NCI-H1092 (cell line): ENCODE measurements around the gene MGLL.

Experiments used
- DNase-seq: peaks from one replicate; lab custom pipeline; 2025; lab: John Stamatoyannopoulos, UW

Gene MGLL

DNA sequence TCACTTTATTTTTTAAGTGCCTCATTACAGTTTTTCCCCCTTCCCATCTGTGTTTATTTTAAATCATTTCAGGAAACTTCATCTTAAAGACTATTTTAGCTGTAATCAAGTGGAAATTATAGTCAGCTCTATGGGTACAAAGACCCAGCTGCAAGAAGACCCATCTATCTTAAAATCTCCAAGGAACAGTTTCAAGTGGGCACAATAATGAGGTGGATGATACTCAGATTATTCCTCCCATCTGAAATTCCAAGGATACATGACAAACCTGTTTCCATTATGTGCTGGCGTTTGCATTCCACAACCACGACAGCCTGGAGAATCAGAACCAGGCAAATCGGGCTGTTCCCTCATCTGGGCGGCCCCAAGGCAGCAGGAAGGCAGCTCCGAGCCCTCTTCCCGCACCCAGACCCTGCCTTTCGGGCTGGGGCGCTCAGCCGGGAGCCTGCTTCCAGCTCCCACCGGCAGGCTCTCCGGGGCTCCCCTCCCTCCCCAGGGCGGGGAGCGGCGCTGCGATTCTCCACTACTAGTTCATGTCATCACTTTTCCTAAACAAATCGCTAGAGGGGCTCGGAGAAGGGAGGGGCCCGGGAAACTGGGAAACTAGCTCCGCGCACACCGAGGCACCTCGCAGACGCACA lies at the start of gene MGLL:
TSS of gene MGLL (minus strand) at position 475 of the 641 bp plus-strand sequence. CDS start at position 278, 197 bp downstream.
- no peak for DNase-seq

DNA sequence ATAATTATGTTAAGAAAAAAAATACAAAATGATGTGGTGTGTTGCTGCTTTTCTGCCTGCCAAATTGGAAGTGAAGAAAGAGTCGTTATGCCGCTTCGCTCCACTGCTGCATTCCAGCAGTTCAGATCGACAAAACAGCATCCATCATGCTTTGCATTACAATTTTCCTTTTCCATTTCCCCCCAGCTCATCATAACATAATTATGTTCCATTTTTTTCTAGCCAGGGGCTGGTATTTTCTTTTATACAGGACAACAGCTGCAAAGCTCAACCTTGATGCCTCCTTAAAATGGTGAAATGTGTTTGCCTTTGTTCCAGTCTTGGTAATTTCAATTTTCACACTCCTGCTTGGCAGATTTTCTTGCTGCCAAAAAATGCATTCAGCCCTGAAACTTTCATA lies 47.8 kb upstream of the MGLL start:
- no peak for DNase-seq

DNA sequence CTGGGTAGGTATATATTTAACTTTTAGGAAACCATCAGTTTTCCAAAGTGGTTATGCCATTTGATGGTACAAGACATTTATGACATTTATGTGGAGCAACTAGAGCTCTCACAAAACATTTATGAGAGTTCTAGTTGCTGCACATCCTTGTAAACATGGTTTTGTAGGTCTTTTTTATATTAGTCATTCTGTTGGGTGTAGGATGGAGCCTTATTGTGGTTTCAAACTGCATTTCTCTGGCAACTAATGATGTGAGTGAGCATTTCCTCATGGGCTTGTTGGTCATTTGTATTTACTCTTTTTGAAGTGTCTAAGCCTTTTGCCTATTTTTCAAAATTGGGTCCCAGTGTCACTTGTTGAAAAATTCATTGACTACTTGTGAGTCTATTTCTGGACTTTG lies 45.7 kb upstream of the MGLL start:
- DNase-seq: no peak

DNA sequence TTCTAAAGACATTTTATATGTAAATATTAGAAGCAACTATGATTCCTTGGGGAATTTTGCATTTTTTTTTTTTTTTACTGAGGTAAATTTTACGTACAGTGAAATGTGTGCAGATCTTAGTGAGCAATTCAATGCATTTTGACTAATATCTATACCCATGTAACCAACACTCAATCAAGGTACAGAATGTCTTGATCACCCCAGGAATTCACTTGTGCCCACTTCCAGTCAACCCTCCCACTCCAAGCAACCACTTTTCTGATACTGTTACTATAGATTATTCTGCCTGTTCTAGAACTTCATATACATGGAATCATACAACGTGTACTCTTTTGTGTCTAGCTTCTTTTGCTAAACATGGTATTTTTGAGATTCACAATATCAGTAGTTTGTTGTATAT lies 45.1 kb upstream of the MGLL start:
- DNase-seq: no peak

DNA sequence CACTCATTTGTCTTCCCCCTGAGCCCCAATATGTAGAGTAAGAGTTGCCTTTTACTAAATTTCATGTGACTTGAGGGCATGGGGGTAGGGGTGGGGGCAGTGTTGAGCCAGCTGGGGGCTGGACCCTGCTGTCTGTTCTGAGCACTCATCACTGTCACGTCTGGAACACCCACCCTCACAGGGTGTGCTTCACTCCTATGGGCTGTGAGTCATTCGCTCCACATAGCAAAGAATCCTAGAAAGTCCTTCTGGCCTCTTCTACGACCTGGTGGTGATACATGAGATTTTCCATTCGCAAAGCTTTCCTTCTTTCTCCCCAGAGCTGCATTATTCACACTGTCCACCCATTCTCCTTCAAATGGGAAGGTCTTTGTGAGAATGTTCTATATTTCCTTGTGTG lies 43.6 kb upstream of the MGLL start:
- no peak for DNase-seq

DNA sequence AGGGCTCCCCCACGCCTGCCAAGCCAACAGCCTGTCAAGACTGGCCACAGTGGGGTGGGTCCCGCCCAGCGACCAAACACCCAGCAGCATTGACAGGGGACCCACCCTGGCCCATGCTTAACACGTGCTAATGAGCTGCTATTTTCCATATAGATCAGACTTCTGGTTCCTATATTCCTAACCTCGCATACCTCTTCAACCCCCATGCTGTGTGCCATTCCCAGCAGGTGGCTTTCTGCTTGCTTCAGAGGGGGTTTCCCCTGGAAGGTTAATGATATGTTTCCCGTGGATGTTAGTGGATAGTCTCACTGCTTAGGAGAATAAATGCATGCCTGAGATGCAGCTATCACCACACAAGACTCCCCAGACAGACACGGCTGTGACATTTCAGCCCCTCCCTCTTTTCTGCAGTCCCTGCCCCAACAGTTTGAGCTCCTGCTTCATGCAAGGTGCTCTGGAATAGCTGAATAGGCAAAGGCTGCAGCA lies 37.9 kb upstream of the MGLL start:
- DNase-seq: no peak

DNA sequence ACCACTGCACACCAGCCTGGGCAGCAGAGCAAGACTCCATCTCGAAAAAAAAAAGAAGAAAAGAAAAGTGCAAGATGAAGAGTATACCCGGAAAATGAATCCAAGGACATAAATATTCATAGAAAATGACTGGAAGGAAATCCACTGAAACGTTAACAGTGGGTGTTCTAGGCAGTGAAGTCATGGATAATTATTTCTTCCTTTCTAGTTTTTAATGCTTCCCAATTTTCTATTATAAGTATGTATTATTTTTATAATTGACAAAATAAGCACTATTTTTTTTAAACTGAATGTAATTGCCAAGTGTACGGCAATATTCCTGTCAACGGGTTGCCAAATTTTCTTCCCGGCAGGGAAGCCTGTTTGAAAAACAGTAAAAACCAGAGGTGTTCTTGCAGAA lies 37.4 kb upstream of the MGLL start:
- DNase-seq: no peak

DNA sequence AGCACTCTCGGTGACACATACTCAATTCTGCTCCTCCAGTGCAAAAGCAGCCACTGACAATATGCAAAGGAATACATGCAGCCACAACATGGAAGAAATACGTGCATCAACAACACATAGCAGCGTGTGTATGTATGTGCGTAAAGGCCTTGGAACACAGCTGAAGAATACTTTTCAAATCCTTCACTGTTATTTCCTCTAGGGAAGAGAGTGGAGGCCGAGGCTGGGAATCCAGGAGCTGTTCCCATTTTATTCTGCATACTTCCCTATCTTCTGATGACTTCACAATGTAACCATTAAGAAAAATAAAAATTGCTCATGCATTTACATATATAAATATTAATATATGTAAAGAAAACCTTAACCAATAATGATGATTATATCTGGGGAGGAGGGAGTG lies 36.6 kb upstream of the MGLL start:
- DNase-seq: no peak

DNA sequence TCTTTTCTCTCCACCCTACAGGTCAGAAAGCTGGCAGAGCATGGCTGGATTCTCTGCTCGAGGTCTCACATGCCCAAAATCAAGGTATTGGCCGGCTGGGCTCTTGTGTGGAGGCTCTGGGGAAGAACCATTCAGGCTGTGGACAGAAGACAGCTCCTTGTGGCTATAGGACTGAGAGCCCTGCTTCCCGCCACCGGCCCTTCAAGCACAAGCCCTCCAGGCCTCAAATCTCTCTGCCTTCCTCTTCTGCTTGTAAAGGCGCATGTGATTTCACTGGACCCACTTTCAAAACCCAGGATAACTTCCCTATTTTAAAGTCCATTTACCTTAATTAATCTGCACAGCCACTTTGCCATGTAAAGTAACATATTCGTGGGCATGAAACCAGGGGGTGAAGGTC lies 36.2 kb upstream of the MGLL start:
- no peak for DNase-seq

DNA sequence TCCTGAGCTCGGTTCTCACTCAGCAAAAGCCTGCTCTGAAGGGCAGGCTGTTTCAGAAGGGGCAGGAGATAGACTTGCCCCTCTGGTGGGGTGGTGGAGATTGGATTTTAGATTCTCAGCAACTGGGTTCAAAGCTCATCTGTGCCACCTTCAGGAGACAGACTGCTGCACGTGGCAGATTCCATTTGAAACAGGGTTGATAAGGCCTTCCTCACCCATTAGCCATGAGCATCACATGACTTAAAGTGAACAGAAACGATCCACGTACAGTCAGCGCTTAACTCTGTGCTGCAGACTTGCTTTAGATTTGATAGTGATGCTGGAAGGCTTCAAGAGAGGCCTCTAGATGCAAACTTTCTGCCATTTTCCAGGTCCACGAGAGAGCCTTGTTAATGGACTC lies 35.0 kb upstream of the MGLL start:
- DNase-seq: no peak

DNA sequence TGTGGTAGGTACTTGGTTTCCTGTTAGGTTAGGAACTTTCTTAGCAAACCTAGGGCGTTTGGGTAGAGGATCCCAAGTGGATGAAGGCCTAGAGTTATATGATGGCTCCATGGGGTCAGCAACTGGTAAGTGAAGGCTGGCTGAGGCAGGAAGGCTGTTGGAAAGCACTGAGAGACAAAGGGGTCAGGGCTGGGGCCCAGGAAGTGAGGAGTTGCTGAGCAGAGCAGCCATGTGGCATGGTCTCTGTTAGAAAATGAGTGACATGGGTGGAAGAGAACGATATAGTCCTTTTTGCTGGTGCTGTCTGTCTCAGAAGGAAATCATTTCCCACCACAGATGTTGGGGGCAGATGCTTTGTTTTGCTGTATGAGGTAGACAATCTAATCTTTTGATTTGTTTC lies 34.5 kb upstream of the MGLL start:
- no peak for DNase-seq

DNA sequence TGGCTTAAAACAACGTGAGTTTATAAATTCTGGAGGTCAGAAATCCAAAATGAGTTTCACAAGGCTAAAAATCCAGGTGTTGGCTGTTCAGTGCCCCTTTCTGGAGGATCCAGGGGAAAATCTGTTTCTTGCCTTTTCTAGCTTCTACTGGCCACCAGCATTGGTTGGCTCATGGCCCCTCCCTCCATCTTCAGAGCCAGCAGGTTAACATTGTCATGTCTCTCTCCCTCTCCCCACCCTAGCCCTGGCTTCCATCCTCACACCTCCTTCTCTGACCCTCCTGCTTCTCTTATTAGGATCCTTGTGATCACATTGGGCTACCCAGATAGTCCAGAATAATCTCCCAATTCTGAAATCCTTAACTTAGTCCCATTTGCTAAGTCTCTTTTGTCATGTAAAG lies 32.9 kb upstream of the MGLL start:
- DNase-seq: no peak

DNA sequence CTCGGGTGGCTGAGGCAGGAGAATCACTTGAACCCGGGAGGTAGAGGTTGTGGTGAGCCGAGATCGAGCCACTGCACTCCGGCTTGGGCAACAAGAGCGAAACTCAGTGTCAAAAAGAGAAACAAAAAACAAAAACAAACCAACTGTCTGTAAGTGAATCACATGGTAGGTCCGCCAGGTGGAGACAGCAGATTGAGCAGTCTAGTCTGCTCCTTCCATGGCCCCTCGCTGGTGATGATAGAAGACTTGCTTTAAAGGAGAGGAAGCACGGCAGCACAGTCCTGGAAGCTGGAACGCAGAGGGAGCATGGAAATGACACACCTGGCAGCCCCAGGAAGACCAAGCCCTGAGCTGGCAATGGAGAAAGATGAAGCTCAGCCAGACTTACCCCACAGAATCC lies 31.4 kb upstream of the MGLL start:
- no peak for DNase-seq

DNA sequence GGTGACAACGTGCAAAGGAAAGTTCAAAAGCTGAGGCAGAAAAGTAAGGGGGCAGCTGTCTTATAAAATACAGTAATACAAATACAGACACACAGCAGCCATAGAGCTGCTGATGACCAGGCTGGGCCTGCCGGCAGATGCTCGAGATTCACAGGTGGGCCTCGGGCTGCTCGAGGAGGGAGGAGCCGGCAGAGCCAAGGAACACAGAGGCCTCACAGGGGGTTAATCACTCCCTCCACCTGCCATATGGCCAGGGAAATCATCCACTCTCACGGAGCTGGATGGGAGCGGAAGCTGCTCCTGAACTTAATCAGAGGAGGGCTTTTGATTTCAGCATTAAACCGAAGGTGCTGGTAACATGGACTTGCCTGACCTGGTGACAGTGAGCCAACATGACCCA lies 29.6 kb upstream of the MGLL start:
- DNase-seq: no peak

DNA sequence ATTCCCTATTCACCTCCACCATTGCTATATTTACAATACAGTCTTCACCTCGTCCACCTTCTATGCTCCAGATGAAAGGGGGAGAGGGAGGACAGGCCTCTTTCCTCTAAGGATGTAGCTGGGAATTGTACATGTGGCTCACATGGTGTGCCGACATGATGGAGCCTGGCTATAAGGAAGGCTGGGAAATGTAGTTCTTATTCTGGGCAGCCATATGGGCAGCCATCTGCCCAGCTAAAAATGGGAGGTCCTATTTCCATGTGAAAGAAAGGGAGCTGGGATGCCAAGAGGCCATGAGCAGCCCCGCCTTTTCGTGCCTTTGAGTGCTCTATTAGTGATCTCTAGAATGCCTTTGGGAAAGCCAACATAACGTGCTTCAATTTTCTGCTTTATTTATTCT lies 27.1 kb upstream of the MGLL start:
- no peak for DNase-seq

DNA sequence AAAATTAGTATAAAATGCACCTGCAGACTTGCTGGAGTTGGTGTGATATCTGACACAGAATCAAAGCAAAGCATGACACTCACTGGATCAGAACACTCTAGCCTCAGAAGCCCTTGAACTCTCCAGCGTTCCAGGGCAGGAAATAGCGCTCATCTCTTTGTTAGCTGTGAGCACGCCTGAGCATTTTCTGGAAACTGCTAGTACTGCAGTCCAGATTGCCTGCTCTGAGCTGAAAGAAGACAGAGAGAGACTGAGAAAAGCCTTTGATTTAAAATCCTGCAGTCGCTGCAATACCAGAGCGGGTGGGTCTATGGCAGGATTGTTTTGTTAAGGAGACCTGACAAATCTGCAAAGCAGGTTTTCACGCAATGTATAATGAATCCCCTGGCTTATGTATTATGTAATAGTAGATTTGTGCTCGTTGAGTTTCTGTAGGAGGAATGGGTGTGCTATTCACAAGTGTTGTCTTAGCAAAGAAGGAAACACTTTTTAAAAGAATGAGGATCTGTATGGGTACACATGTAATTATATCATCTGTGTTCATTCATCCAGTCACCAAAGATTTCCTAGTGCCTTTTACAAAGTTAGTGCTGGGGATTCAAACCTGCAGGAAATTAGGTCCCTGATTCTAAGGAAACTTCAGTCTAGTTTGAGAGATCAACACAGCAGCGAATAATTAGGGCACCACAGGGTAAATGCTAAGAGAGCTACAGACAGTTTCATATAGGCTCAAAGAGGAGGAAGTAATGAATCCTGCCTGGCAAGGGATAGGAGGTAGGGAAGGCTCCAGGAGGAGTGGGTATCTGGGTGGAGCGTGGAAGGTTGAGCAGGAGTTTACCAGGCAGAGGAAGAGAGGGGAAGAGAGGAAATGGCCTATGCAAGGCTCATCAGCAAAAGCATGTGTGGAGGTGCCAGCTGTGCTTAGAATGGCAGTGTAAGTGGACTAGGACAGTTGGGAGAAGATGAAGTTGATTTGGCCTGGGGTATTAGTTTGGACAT lies 26.1 kb upstream of the MGLL start:
- no peak for DNase-seq

DNA sequence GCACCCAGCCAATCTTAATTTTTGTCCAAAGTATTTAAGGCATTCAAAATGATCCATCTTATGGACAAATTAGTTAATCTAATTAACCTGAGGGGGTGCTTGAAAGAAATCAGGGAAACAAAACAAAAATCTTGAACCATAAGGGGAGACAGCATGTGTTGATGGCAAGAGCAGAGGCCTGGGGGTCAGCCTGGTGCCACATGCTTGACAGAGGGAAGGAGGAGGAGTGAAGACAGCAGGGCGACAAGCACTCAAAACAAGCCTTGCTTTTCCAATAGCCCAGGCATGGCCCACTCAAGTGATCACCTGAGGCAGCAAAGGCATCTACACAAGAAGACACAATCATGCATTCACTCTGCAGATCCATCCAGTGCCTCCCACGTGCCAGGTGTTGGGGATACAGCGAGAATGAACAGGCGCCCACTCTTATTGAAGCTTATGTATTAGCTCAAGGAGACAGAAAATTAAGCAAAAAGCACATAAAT lies 25.0 kb upstream of the MGLL start:
- no peak for DNase-seq

DNA sequence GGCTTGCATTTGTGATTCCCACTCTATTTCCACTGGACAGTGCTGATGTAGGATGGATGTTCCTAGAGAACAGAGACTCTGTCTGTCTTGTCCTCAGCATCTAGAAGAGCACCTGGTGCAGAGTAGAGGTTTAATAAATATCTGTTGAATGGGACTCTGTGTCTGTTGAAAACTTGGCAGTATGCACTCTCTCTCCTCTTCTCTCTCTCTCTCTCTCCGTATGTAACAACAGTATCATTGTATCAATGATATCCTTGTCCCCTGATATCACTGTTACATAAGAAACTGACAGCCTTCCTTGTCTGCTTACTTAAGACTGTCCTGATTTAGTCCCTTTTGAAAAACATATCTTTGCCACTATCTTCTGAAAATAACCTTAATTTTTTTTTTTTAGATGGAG lies 24.3 kb upstream of the MGLL start:
- no peak for DNase-seq

DNA sequence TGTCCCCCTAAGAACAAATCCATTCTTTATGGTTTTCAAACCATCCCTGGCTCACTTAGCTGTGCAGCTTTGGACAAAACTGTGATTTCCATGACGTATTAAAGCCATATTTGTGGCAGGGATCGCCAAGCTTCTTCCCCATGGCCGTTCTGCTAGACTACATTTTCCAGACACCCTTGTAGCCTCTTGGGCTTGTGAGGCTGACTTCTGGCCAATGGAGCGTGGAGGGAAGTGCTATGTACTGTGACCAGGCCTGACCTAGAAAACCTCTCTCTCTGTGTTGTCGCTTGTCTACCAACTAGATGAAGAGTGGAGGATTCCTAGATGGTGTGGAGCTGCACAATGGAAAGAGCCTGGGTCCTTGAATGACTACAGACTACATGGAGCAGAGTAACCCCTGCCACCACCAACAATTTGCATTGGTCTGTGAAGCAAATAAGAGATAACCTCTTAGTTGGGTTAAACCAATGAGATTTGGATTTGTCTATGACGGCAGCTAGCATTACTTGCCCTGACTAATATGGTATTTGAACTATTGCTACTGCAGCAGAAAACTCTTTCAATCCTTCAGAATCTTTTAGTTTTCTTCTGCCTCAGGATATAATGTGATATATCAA lies 22.1 kb upstream of the MGLL start:
- DNase-seq: no peak

DNA sequence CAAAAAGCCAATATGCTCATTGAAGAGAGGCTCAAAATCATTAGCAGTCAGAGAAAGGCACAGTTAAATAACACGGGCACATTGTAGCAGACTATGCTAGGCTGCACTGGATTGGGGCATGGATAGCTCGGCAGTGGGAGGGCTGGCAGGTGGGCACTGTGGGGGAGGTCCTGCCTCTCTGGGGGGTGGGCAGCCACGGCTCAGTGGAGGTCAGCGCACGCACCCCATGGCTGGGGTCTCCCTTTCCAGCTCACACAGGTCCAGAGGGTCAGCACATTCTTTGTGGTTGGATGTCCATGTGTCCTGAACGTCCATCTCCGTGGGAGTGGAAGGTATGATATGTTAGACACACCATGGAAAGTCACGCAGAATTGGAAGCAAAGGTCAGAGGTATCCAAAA lies 18.4 kb upstream of the MGLL start:
- no peak for DNase-seq

DNA sequence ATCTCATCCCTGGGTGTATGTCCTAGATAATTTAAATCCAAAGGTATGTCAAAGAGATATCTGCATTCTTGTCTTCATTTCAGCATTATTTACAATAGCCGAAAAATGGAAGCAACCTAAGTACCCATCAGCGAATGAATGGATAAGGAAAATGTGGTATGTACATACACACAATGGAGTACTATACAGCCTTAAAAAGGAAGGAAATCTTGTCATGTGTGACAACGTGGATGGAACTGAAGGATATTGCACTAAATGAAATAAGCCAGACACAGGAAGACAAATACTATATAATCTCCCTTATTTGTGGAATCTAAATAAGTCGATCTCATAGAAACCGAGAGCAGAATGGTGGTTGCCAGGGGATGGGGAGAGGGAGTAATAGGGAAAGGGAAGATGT lies 16.8 kb upstream of the MGLL start:
- no peak for DNase-seq

DNA sequence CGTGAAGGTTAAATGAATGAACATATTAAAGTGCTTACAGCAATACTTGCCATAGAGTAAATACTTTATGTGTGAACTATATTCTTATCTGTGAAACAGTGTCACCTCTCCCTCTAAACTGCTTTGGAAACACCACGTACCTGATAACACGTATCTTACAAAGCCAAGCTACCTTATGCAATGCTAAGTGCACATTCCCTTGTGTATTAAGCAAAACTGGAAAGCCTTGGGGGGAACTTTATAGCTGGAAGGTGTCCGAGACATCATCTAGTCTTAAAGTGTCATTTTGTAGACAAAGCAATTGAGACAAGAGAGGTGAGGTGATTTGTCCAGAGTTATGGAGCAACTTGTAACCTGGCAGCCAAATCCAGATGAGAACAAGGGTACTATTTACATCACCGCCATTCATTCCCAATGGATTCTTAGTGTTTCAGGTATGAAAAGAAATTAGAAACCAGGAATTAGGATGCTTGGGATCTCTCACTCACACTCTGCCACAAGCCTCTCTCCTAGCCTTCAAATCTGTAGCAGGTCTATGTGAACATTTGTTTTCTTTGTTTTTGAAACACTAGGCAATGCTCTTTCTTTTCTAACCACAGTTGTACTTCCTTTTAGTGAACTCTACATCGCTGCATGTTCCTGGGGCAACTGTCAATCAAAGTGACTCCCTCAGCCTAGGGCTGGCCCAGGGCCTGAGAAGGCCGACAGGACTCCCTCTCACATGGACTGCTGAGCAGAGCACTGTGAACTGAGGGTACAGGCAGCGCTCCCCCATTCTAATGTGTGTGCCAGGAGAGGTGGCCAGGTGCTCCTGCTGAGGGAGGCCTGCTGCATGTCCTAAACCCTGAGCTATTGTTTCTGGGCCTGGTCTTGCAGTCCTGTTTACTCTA lies 13.9 kb upstream of the MGLL start:
- DNase-seq: no peak
